Muscle of leg (tissue), 16 donors: ENCODE results near the gene CLEC3A. TPM values are rescaled to one million over a fixed set of nuclear protein-coding genes. Genes with fewer than 3 reads are reported as not detected.
A peak's percentile ranks its signal among the peaks of the same experiment; 100 is the strongest.
"Not testable (repeated sequence)": the region's sequence is repeated elsewhere in the genome, so short reads cannot be mapped to it uniquely, and the experiment has no call there.

Experiments used
- DNase-seq: peaks from one replicate; pipeline ENCODE4 v3.0.0; 2013
- H3K27ac ChIP-seq: one replicate; pipeline ENCODE4 v1.5.1; 2013; ENCODE audit warnings: mild to moderate bottlenecking, low read length, control low read depth
- H3K27me3 ChIP-seq: one replicate; pipeline ENCODE4 v1.6.1; 2013; ENCODE audit warnings: low read length; ENCODE audit not compliant: control insufficient read depth, insufficient read depth
- H3K36me3 ChIP-seq: one replicate; pipeline ENCODE4 v1.6.1; 2013; ENCODE audit warnings: low read length; ENCODE audit not compliant: control insufficient read depth, insufficient read depth
- H3K4me1 ChIP-seq: one replicate; pipeline ENCODE4 v1.6.1; 2013; ENCODE audit warnings: low read length; ENCODE audit not compliant: control insufficient read depth, insufficient read depth
- H3K4me3 ChIP-seq: one replicate; pipeline ENCODE4 v1.5.1; 2013; ENCODE audit warnings: low read length, control low read depth
- H3K9me3 ChIP-seq: replicated peaks from 2 replicates; pipeline ENCODE4 v1.6.1; 2013; ENCODE audit warnings: low read depth, low read length; ENCODE audit not compliant: control insufficient read depth
- WGBS: methylation state at CpG from one replicate; pipeline ENCODE4 v1.1.5; 2013; ENCODE audit warnings: missing lambda C conversion rate; ENCODE audit not compliant: insufficient coverage; 5-methylcytosine and 5-hydroxymethylcytosine counted together
- long read RNA-seq, 11 donors: transcript quantifications; one replicate each; lab custom pipeline, GENCODE V29; 2026
- polyA plus RNA-seq, 8 donors: library from polyadenylated mRNA; unstranded; fragments of 120-200 nt; gene quantifications; one replicate each; pipeline versions ENCODE4 v1.2.1 to v1.2.3, GENCODE V29; 2013; ENCODE audit warnings: inconsistent platforms in 1 of 8, low replicate concordance in 1 of 8; ENCODE audit not compliant: insufficient read length in 8 of 8, insufficient read depth in 1 of 8
- total RNA-seq: library from RNA; stranded (reverse); fragments of 120-200 nt; gene quantifications from one replicate; pipeline ENCODE4 v1.2.4, GENCODE V29; 2013

Gene CLEC3A
- total RNA-seq = not detected
- polyA plus RNA-seq = under 1 TPM in 1 of 8 donors, not detected in 7; 0.10 TPM
- long read RNA-seq, donor 1 = 0 reads
- long read RNA-seq, donor 2 = 0 reads
- long read RNA-seq, donor 3 = 0 reads
- long read RNA-seq, donor 4 = 0 reads
- long read RNA-seq, donor 5 = 0 reads
- long read RNA-seq, donor 6 = 0 reads
- long read RNA-seq, donor 7 = 0 reads
- long read RNA-seq, donor 8 = 0 reads
- long read RNA-seq, donor 9 = 0 reads
- long read RNA-seq, donor 10 = 0 reads
- long read RNA-seq, donor 11 = 0 reads

- no peak within 1 kb of the TSS for H3K27ac ChIP-seq
- no peak for DNase-seq
- no peak within 1 kb of the TSS for H3K4me3 ChIP-seq
- H3K27me3 ChIP-seq = no peaks in the 10 kb centered on the region
- H3K9me3 ChIP-seq = no peaks in the 10 kb centered on the region
- H3K36me3 ChIP-seq = no peaks in the 10 kb centered on the region
- WGBS = 21% methylated on average over 2 of the region's 5 CpGs
- no peaks in the 10 kb centered on the region for H3K4me1 ChIP-seq
These were observed at the start of gene CLEC3A for GRCh38 chr16:78022347-78023060. Gene CLEC3A, plus strand, starts transcription at chr16:78022548. Its CDS starts 79 bp downstream, at chr16:78022627.

- 74% methylated on average over 2 of the region's 5 CpGs for WGBS
- Histone ChIP-seq H3K9me3 (no peaks in the 10 kb centered on the region), H3K36me3 (no peaks in the 10 kb centered on the region), H3K4me3 (no peak overlapping the region), H3K4me1 (no peaks in the 10 kb centered on the region), H3K27me3 (no peaks in the 10 kb centered on the region), H3K27ac (no peak overlapping the region)
- peak; percentile 37 for DNase-seq
These were observed 47.5 kb upstream of the CLEC3A start for GRCh38 chr16:77974883-77975282.

GRCh38 chr16:77975942-77976341 lies 46.4 kb upstream of the CLEC3A start:
- no peaks in the 10 kb centered on the region for H3K27me3 ChIP-seq
- WGBS = 38% methylated on average over 2 of the region's 3 CpGs
- H3K27ac ChIP-seq = no peak overlapping the region
- no peaks in the 10 kb centered on the region for H3K9me3 ChIP-seq
- H3K36me3 ChIP-seq = no peaks in the 10 kb centered on the region
- no peaks in the 10 kb centered on the region for H3K4me1 ChIP-seq
- no peak for DNase-seq
- H3K4me3 ChIP-seq = no peak overlapping the region

- WGBS = 72% methylated on average over 4 of the region's 5 CpGs
- no peaks in the 10 kb centered on the region for H3K4me1 ChIP-seq
- no peak for DNase-seq
- no peaks in the 10 kb centered on the region for H3K9me3 ChIP-seq
- no peak overlapping the region for H3K4me3 ChIP-seq
- H3K36me3 ChIP-seq = no peaks in the 10 kb centered on the region
- H3K27me3 ChIP-seq = no peaks in the 10 kb centered on the region
- no peak overlapping the region for H3K27ac ChIP-seq
These were observed 45.0 kb upstream of the CLEC3A start for GRCh38 chr16:77977339-77977738.

- Histone ChIP-seq H3K27me3 (no peaks in the 10 kb centered on the region), H3K4me1 (no peaks in the 10 kb centered on the region), H3K9me3 (no peaks in the 10 kb centered on the region), H3K36me3 (no peaks in the 10 kb centered on the region), H3K27ac (no peak overlapping the region), H3K4me3 (no peak overlapping the region)
- DNase-seq = no peak
- WGBS = no CpG with 5 or more reads among the region's 3 CpGs
These were observed 37.2 kb upstream of the CLEC3A start for GRCh38 chr16:77985111-77985510.

- H3K4me1 ChIP-seq = no peaks in the 10 kb centered on the region
- 94% methylated on average over 3 of the region's 7 CpGs for WGBS
- H3K4me3 ChIP-seq = no peak overlapping the region
- no peaks in the 10 kb centered on the region for H3K9me3 ChIP-seq
- DNase-seq = no peak
- no peaks in the 10 kb centered on the region for H3K27me3 ChIP-seq
- H3K36me3 ChIP-seq = no peaks in the 10 kb centered on the region
- H3K27ac ChIP-seq = no peak overlapping the region
These were observed 36.2 kb upstream of the CLEC3A start for GRCh38 chr16:77986011-77986740.

GRCh38 chr16:77987810-77988209 lies 34.5 kb upstream of the CLEC3A start:
- no CpG with 5 or more reads among the region's 2 CpGs for WGBS
- H3K36me3 ChIP-seq = no peaks in the 10 kb centered on the region
- peak; percentile 91 for DNase-seq

GRCh38 chr16:77989846-77990245 lies 32.5 kb upstream of the CLEC3A start:
- no peaks in the 10 kb centered on the region for H3K9me3 ChIP-seq
- no peak overlapping the region for H3K4me3 ChIP-seq
- H3K36me3 ChIP-seq = no peaks in the 10 kb centered on the region
- WGBS = no CpG with 5 or more reads among the region's 4 CpGs
- H3K27me3 ChIP-seq = no peaks in the 10 kb centered on the region
- peak; percentile 33 for DNase-seq
- H3K4me1 ChIP-seq = peaks cover 2% of the 10 kb centered on the region
- H3K27ac ChIP-seq = no peak overlapping the region

More at GRCh38 chr16:77987810-77988209, 34.5 kb upstream of the CLEC3A start:
- Histone ChIP-seq H3K27me3 (no peaks in the 10 kb centered on the region), H3K27ac (peak overlapping the region; percentile 47), H3K9me3 (no peaks in the 10 kb centered on the region), H3K4me1 (no peaks in the 10 kb centered on the region), H3K4me3 (no peak overlapping the region)

- WGBS = 82% methylated on average over 2 of the region's 4 CpGs
- Histone ChIP-seq H3K27ac (no peak overlapping the region), H3K4me1 (peaks cover 2% of the 10 kb centered on the region), H3K27me3 (no peaks in the 10 kb centered on the region), H3K4me3 (no peak overlapping the region), H3K36me3 (no peaks in the 10 kb centered on the region), H3K9me3 (peaks cover 8% of the 10 kb centered on the region)
- DNase-seq = no peak
These were observed 30.6 kb upstream of the CLEC3A start for GRCh38 chr16:77991701-77992100.

GRCh38 chr16:77992381-77992780 lies 30.0 kb upstream of the CLEC3A start:
- H3K27me3 ChIP-seq, DNase-seq, H3K9me3 ChIP-seq, H3K36me3 ChIP-seq, H3K4me1 ChIP-seq, H3K27ac ChIP-seq, H3K4me3 ChIP-seq: not testable (repeated sequence)
- WGBS = 14% methylated on average over 1 of the region's 2 CpGs
